ENCODE results near the gene YJU2. TPM values are rescaled to one million over a fixed set of nuclear protein-coding genes. Genes with fewer than 3 reads are reported as not detected.

Gene YJU2
- total RNA-seq, 1 experiment from 2014 or later: 28.1 TPM

GRCh38 chr19:4220188-4220587 lies 26.7 kb upstream of the YJU2 start:
- H3K36me3 Mint-ChIP-seq (ENCODE audit: insufficient read depth, unreplicated experiment): no peaks in the 10 kb centered on the region
- ChIA-PET CTCF (interaction anchor here (0.5 to 1.9 kb wide), 2 partner anchors 16 to 73 kb away, joined by 4 to 6 read pairs; no protein-coding TSS in a partner anchor), POLR2A (no interaction called here)
- no peak for DNase-seq (ENCODE audit: unreplicated experiment)
- BruUV-seq (replicated peaks): no TSS peak
- H3K9me3 Mint-ChIP-seq (ENCODE audit: unreplicated experiment): no peaks in the 10 kb centered on the region
- no peak overlapping the region for H3K4me3 Mint-ChIP-seq (ENCODE audit: unreplicated experiment)
- no peaks in the 10 kb centered on the region for H3K4me1 Mint-ChIP-seq (ENCODE audit: insufficient read depth, unreplicated experiment)
- H3K27ac Mint-ChIP-seq (ENCODE audit: low read depth, unreplicated experiment): no peak overlapping the region
- TF ChIP-seq CTCF (IDR thresholded peaks at IDR 0.05; ENCODE audit: unreplicated experiment): no peak
- intact Hi-C loops (cut with micrococcal nuclease): no loop called here
- H3K27me3 Mint-ChIP-seq (ENCODE audit: insufficient read depth, unreplicated experiment): no peaks in the 10 kb centered on the region

GRCh38 chr19:4224470-4224869 lies 22.4 kb upstream of the YJU2 start:
- DNase-seq (ENCODE audit: unreplicated experiment): no peak

GRCh38 chr19:4225885-4226284 lies 21.0 kb upstream of the YJU2 start:
- DNase-seq (ENCODE audit: unreplicated experiment): no peak
- no peaks in the 10 kb centered on the region for H3K27me3 Mint-ChIP-seq (ENCODE audit: insufficient read depth, unreplicated experiment)
- H3K4me1 Mint-ChIP-seq (ENCODE audit: insufficient read depth, unreplicated experiment): no peaks in the 10 kb centered on the region
- no TSS peak for BruUV-seq (replicated peaks)
- POLR2A ChIA-PET: no interaction called here
- no peak overlapping the region for H3K4me3 Mint-ChIP-seq (ENCODE audit: unreplicated experiment)
- H3K36me3 Mint-ChIP-seq (ENCODE audit: insufficient read depth, unreplicated experiment): no peaks in the 10 kb centered on the region
- no peaks in the 10 kb centered on the region for H3K9me3 Mint-ChIP-seq (ENCODE audit: unreplicated experiment)
- intact Hi-C loops (cut with micrococcal nuclease): no loop called here
- H3K27ac Mint-ChIP-seq (ENCODE audit: low read depth, unreplicated experiment): no peak overlapping the region
- CTCF ChIA-PET: no interaction called here
- no peak for TF ChIP-seq CTCF (IDR thresholded peaks at IDR 0.05; ENCODE audit: unreplicated experiment)

More at GRCh38 chr19:4224470-4224869, 22.4 kb upstream of the YJU2 start:
- Mint-ChIP-seq H3K4me3 (ENCODE audit: unreplicated experiment) (no peak overlapping the region), H3K9me3 (ENCODE audit: unreplicated experiment) (no peaks in the 10 kb centered on the region), H3K4me1 (ENCODE audit: insufficient read depth, unreplicated experiment) (no peaks in the 10 kb centered on the region), H3K27me3 (ENCODE audit: insufficient read depth, unreplicated experiment) (no peaks in the 10 kb centered on the region), H3K36me3 (ENCODE audit: insufficient read depth, unreplicated experiment) (no peaks in the 10 kb centered on the region), H3K27ac (ENCODE audit: low read depth, unreplicated experiment) (no peak overlapping the region)
- ChIA-PET POLR2A (no interaction called here), CTCF (no interaction called here)
- no TSS peak for BruUV-seq (replicated peaks)
- intact Hi-C loops (cut with micrococcal nuclease): no loop called here
- TF ChIP-seq CTCF (IDR thresholded peaks at IDR 0.05; ENCODE audit: unreplicated experiment): no peak

- ChIA-PET POLR2A (no interaction called here), CTCF (no interaction called here)
- H3K36me3 Mint-ChIP-seq (ENCODE audit: insufficient read depth, unreplicated experiment): no peaks in the 10 kb centered on the region
- no peak overlapping the region for H3K27ac Mint-ChIP-seq (ENCODE audit: low read depth, unreplicated experiment)
- no TSS peak for BruUV-seq (replicated peaks)
- DNase-seq (ENCODE audit: unreplicated experiment): no peak
- intact Hi-C loops (cut with micrococcal nuclease): no loop called here
- no peak for TF ChIP-seq CTCF (IDR thresholded peaks at IDR 0.05; ENCODE audit: unreplicated experiment)
- no peaks in the 10 kb centered on the region for H3K4me1 Mint-ChIP-seq (ENCODE audit: insufficient read depth, unreplicated experiment)
- no peaks in the 10 kb centered on the region for H3K27me3 Mint-ChIP-seq (ENCODE audit: insufficient read depth, unreplicated experiment)
- no peaks in the 10 kb centered on the region for H3K9me3 Mint-ChIP-seq (ENCODE audit: unreplicated experiment)
- H3K4me3 Mint-ChIP-seq (ENCODE audit: unreplicated experiment): no peak overlapping the region
Measured at GRCh38 chr19:4227771-4228170, 19.1 kb upstream of the YJU2 start.
